Lower leg skin (tissue), 4 donors: ENCODE results near the gene UBL5. TPM values are rescaled to one million over a fixed set of nuclear protein-coding genes. Genes with fewer than 3 reads are reported as not detected.
"Not testable (repeated sequence)": the region's sequence is repeated elsewhere in the genome, so short reads cannot be mapped to it uniquely, and the experiment has no call there.

Source experiments
- DNase-seq, 2 donors: peaks; one replicate each; pipeline ENCODE4 v3.0.0-alpha.2; 2019; ENCODE audit warnings: low spot score in 2 of 2
- H3K4me3 ChIP-seq: fragments of 200-600 bp; sonication (generic); 2 replicates; pipeline ENCODE4 v1.5.1; 2017; ENCODE audit warnings: mild to moderate bottlenecking, low read depth; ENCODE audit not compliant: poor library complexity, severe bottlenecking
- CTCF ChIP-seq, 3 donors: fragments of 450-650 bp; IDR thresholded peaks; one replicate each; pipeline ENCODE4 v1.5.1; 2016; ENCODE audit warnings: antibody characterized with exemption in 3 of 3, mild to moderate bottlenecking in 3 of 3, moderate library complexity in 2 of 3
- POLR2A ChIP-seq, 2 donors: fragments of 450-650 bp; IDR thresholded peaks; one replicate each; pipeline ENCODE4 v1.6.1; 2016 to 2017; ENCODE audit warnings: antibody characterized with exemption in 2 of 2, mild to moderate bottlenecking in 1 of 2, moderate library complexity in 1 of 2
- WGBS, 2 donors: methylation state at CpG; one replicate each; pipeline ENCODE4 v1.1.5; 2018; 5-methylcytosine and 5-hydroxymethylcytosine counted together
- intact Hi-C: fragments of 100-400 bp; cut with DNase I; formaldehyde crosslinking; loops from one replicate; pipeline ENCODE4 v1.15.0; 2023; ENCODE audit warnings: low total_unique reads
- total RNA-seq, 4 donors: library from RNA; depleted of rRNA; stranded (reverse); fragments of >200 nt; gene quantifications; one replicate each; pipeline ENCODE4 v1.1.0, GENCODE V29; 2016

UBL5 gene
- total RNA-seq, 4 donors from 2014 or later, result 339 to 596 (median 390) TPM

- intact Hi-C loops, result loop anchor here (10.0 kb wide), 2 partner anchors 192 to 582 kb away; no protein-coding TSS in a partner anchor
- no peak overlapping the region for H3K4me3 ChIP-seq
- WGBS, 2 donors, result 88 to 93% methylated on average over 8 of the region's 8 CpGs
- no peak for DNase-seq
- no peak for TF ChIP-seq POLR2A (IDR thresholded peaks at IDR 0.05)
- TF ChIP-seq CTCF (IDR thresholded peaks at IDR 0.05), result no peak
Observed at GRCh38 chr19:9786819-9787218, 40.9 kb upstream of the UBL5 start.

- intact Hi-C loops, result loop anchor here (10.0 kb wide), 2 partner anchors 194 to 584 kb away; no protein-coding TSS in a partner anchor
- H3K4me3 ChIP-seq, result not testable (repeated sequence)
- WGBS, 2 donors, result 91 to 93% methylated on average over 13 of the region's 13 CpGs
Observed at GRCh38 chr19:9788604-9789003, 39.1 kb upstream of the UBL5 start.

GRCh38 chr19:9789066-9789465, 38.7 kb upstream of the UBL5 start:
- no peak overlapping the region for H3K4me3 ChIP-seq
- WGBS, 2 donors, result 85 to 88% methylated on average over 11 of the region's 11 CpGs
- TF ChIP-seq CTCF (IDR thresholded peaks at IDR 0.05), result no peak
- TF ChIP-seq POLR2A (IDR thresholded peaks at IDR 0.05), result no peak
- DNase-seq, result no peak
- intact Hi-C loops, result loop anchor here (10.0 kb wide), 2 partner anchors 194 to 584 kb away; no protein-coding TSS in a partner anchor

More at GRCh38 chr19:9788604-9789003, 39.1 kb upstream of the UBL5 start:
- DNase-seq, result not testable (repeated sequence)

GRCh38 chr19:9789579-9789978, 38.1 kb upstream of the UBL5 start:
- not testable (repeated sequence) for DNase-seq, H3K4me3 ChIP-seq
- intact Hi-C loops, result loop anchor here (10.0 kb wide), 2 partner anchors 195 to 585 kb away; no protein-coding TSS in a partner anchor
- 62 to 66% methylated on average over 5 of the region's 5 CpGs for WGBS, 2 donors

- intact Hi-C loops, DNase-seq, H3K4me3 ChIP-seq: not testable (repeated sequence)
- WGBS, 2 donors, result 81 to 82% methylated on average over 6 of the region's 6 CpGs
Observed at GRCh38 chr19:9791073-9791367, 36.7 kb upstream of the UBL5 start.

- intact Hi-C loops, result no loop called here
- 2 to 3% methylated on average over 40 to 48 of the region's 50 CpGs for WGBS, 2 donors
- no peak for TF ChIP-seq CTCF (IDR thresholded peaks at IDR 0.05)
- H3K4me3 ChIP-seq, result peak overlapping the region; percentile 45
- DNase-seq, result peak; percentile 97 to 99
Observed at GRCh38 chr19:9791552-9792205, 36.0 kb upstream of the UBL5 start.

- TF ChIP-seq CTCF (IDR thresholded peaks at IDR 0.05), result no peak
- no peak for TF ChIP-seq POLR2A (IDR thresholded peaks at IDR 0.05)
- intact Hi-C loops, result no loop called here
- WGBS, 2 donors, result 1 to 4% methylated on average over 57 to 61 of the region's 70 CpGs
- peak; percentile 93 to 98 for DNase-seq
- H3K4me3 ChIP-seq, result peak overlapping the region; percentile 75
Observed at GRCh38 chr19:9792206-9793070, 35.3 kb upstream of the UBL5 start.
